GM08714 (cell line): ENCODE data around the gene KIF25.

Experiments
- H3K4me3 ChIP-seq: fragments of 200-500 bp; sonication (Bioruptor generic); 2 replicates; pipeline ENCODE4 v1.5.1; 2014; ENCODE audit warnings: mild to moderate bottlenecking, low read length, inconsistent platforms
- ZNF274 ChIP-seq: IDR thresholded peaks from 2 replicates; pipeline ENCODE4 v1.6.1; 2012; ENCODE audit warnings: mild to moderate bottlenecking, low read depth, low read length

Gene KIF25

DNA sequence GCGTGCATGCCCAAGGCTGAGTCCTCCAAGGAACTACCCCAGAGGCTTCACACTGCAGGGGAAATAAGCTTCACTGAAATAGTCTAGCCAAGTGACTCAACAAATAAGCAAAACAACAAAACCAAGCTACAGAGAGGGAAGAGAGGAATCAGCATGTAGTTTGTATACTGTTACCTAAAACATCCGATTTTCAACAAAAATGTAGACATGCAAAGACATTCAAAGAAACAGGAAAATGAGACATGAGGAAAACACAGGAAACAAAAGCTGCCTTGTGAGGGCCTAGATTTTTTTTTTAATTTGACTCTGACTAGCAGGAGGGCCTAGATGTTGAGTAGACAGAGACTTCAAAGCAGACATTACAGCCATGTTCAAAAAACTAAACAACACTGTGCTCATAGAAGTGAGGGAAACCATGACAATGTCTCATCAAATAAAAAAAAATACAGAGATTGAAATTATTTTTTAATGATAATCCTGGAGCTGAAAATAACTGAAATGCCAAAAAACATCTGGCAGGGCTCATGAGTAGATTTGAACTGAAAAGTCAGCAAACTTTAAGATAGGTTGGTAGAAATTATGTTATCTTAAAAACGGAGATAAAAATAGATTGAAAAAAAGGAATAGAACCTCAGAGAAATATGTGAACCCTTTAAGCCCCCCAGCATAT lies 16.4 kb upstream of the KIF25 start:
- TF ChIP-seq ZNF274, result no peak

GRCh38 chr6:167981916-167982462 lies 15.5 kb upstream of the KIF25 start:
- H3K4me3 ChIP-seq, result no peak overlapping the region
- TF ChIP-seq ZNF274, result no peak

More for the DNA sequence above, 16.4 kb upstream of the KIF25 start:
- H3K4me3 ChIP-seq, result no peak overlapping the region

GRCh38 chr6:167984144-167984719 lies 13.2 kb upstream of the KIF25 start:
- no peak for TF ChIP-seq ZNF274
- H3K4me3 ChIP-seq, result no peak overlapping the region

GRCh38 chr6:167984876-167985604 lies 12.4 kb upstream of the KIF25 start:
- TF ChIP-seq ZNF274, result no peak
- no peak overlapping the region for H3K4me3 ChIP-seq

GRCh38 chr6:167985911-167986595 lies 11.4 kb upstream of the KIF25 start:
- no peak overlapping the region for H3K4me3 ChIP-seq
- no peak for TF ChIP-seq ZNF274

GRCh38 chr6:167987396-167988153 lies 9.9 kb upstream of the KIF25 start:
- no peak overlapping the region for H3K4me3 ChIP-seq
- no peak for TF ChIP-seq ZNF274

DNA sequence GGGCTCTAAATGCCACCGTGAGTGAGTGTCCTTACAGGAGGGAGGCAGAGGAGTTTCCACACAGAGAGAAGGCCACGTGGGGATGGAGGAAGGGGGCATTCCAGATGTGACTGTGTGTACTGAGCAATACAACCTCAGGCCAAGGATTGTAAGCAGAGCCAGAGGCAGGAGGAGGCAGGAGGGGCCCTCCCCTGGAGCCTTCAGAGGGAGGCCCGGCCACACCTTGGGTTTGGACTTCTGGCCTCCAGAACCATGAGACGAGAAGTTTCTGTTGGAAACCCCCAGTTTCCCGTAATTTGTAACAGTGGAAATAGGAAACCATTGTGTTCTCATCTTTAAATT lies 9.3 kb upstream of the KIF25 start:
- no peak for TF ChIP-seq ZNF274

DNA sequence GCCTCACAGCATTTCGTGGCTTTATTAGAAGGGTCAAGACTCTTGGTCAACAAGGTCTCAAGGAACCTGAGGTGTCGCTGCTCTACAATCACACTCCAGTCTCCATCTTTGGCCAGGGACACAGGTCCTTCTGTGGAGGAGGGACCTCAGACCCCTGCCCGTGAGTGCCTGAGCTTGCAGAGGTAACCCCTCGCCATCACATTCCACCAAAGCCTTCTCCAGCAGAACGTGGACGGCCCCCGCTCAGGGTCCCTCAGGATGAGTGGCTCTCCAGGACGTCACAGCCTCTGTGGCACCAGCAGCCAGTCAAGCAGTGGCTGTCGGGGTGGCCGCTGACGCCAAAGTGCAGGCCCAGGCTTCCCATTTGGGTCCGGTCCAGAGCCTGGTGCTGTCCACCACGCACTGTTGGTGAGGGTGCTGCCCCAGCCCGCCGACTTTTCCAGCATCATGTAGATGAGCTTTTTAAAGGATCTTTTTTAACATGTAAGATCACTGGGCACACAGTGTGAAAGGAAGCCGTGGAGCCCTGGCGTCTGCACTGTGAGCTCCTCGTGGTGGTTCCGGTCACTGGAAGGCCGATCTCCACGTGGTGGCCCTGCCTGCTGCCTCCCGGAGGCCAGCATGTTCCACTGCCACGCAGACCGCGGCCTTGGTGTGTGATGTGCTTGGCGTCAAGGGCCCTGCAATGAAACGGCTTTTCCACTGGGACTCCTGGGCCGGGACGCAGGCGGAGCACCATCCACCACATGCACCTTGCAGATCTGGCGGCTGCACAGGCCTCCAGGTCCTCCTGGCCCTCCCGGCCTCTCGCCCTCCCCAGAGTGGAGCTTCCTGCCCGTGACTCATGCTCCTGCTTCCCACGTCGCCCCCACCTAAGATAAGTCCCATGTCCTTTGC lies 8.3 kb upstream of the KIF25 start:
- TF ChIP-seq ZNF274, result no peak
- no peak overlapping the region for H3K4me3 ChIP-seq

More for the DNA sequence above, 9.3 kb upstream of the KIF25 start:
- no peak overlapping the region for H3K4me3 ChIP-seq

- TF ChIP-seq ZNF274, result no peak
- H3K4me3 ChIP-seq, result no peak overlapping the region
Measured at GRCh38 chr6:167990016-167990945, 7.2 kb upstream of the KIF25 start.

DNA sequence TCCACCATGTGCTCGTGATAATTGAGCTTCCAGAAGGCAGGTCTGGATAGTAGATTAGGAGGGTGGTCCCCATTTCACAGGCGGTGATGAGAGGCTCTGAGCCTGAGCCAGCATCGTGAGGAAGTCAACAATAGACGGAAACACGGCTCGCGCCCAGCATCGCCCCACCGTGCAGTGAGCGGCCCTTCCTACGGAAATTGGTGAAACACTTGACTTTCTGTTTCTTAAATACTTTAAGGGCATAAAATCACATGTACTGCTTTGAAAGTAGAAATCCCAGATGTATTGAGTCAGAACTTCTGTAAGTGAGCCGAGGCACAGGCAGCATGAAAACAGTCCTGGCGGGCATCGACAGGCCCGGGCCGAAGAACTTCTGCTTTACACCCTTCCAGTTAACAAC lies 4.3 kb upstream of the KIF25 start:
- no peak for TF ChIP-seq ZNF274
- no peak overlapping the region for H3K4me3 ChIP-seq

- no peak for TF ChIP-seq ZNF274
Measured at GRCh38 chr6:167993831-167994230, 3.6 kb upstream of the KIF25 start.

GRCh38 chr6:167995302-167995701 lies 2.2 kb upstream of the KIF25 start:
- no peak overlapping the region for H3K4me3 ChIP-seq
- no peak for TF ChIP-seq ZNF274

More at GRCh38 chr6:167993831-167994230, 3.6 kb upstream of the KIF25 start:
- no peak overlapping the region for H3K4me3 ChIP-seq
